GM18499 (cell line): ENCODE results near the gene CDYL.

Experiments used
- ATAC-seq: cut with Tn5 transposase; IDR thresholded peaks from one replicate; pipeline ENCODE4 v1.9.1; 2021; ENCODE audit warnings: moderate number of reproducible peaks; ENCODE audit not compliant: insufficient read depth, unreplicated experiment

CDYL gene

DNA sequence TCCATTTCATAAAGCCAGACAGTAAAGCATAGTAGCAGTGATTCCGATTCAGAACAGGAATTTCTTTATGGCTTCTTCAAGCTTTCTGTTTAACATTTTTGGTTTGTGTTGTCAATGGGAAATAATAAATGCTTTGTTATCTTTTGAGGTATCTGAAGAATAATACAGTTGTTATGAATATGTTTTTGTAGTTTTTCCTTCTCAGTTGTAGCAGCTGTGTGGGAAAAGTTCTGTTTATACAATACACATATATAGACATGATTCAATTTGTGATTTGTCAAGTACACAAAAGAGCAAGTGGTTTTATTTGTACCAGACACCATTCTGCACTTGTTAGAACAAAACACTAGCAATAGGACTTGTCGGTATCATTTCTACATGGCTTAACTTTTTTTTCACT is 96.6 kb downstream of the CDYL start:
- no peak for ATAC-seq

DNA sequence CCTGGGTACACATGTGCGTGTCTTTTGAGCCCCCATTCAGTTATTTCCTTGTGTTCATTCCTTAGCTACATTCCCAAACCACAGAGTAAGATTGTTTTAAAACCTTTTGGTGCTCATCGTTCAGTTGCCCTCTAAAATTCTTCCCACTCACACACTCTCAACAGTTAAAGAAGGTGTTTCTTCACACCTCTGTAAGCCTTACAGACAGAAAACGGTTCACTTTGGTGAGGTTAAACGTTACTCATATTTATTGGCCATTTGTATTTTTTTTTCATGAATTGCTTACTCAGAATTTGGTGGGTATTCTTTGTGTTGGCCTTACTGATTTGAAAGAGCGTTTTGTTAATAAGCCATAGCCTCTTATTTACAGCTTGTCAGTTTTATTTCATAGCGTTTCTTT is 97.7 kb downstream of the CDYL start:
- ATAC-seq, result no peak

- ATAC-seq, result no peak
Observed at GRCh38 chr6:4879741-4880275, 103.6 kb downstream of the CDYL start.

DNA sequence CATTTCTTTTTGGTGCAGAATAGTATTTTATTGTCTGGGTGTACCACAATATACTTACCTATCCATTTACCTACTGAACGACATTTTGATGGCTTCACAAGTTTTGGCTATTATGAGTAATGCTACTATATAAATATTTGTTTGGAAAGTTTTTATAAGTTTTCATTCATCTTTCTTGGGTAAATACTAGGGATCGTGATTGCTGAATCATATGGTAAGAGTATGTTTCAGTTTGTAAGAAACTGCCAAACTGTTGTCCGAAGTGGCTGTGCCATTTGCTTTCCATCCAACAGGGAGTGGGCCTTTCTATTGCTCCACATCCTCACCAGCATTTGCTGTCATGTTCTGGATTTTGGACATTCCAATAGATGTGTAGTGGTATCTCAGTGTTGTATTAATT is 104.2 kb downstream of the CDYL start:
- no peak for ATAC-seq

GRCh38 chr6:4883298-4883697 is 107.1 kb downstream of the CDYL start:
- ATAC-seq, result no peak

GRCh38 chr6:4884646-4885340 is 108.6 kb downstream of the CDYL start:
- ATAC-seq, result no peak

DNA sequence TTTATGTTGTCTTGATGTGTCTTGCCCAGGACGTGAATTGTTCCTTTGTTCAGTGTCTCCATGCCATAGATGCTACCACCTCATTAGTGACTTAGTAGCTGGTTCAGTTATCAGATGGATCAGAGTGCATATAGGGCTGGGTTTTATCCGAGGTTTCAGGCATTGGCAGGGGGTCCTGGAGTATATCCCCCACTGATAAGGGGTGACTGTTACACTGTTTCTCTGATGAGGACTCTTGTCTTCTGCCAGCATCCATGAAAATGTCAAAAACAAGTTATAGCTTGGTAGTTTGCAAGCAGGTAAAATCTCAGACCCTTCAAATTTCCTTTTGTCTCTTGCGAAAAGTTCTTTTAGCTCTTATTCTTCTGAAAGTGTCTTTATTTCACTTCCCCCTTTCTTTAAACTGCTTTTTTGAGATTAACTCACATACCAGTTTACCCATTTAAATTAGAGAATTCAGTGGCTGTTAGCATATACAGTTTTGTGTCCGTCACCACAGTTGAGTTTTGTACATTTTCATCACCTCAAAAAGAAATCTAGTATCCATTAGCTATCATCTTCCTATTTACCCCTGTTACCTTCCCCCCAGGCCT is 109.2 kb downstream of the CDYL start:
- no peak for ATAC-seq

GRCh38 chr6:4888841-4889240 is 112.6 kb downstream of the CDYL start:
- no peak for ATAC-seq

DNA sequence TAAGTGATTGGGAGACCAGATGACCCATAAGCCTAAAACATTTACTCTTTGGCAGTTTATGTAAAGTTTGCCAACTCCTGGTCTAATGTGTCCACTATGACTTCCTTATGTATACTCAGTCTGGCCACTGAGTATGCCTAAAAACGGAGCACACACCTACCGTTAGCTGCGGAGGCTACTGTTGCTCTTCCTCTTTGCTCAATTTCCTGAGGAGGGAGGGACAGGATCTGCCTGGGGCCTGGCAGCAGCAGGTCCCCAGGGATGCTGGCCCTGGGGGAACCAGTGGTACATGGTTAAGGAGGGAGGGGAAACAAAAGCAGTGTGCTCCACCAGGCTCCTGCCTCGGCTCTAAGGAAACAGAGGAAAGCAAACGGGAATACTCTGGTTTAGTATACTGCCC is 113.5 kb downstream of the CDYL start:
- ATAC-seq, result no peak

GRCh38 chr6:4890191-4890590 is 114.0 kb downstream of the CDYL start:
- no peak for ATAC-seq

GRCh38 chr6:4890627-4891026 is 114.4 kb downstream of the CDYL start:
- no peak for ATAC-seq

DNA sequence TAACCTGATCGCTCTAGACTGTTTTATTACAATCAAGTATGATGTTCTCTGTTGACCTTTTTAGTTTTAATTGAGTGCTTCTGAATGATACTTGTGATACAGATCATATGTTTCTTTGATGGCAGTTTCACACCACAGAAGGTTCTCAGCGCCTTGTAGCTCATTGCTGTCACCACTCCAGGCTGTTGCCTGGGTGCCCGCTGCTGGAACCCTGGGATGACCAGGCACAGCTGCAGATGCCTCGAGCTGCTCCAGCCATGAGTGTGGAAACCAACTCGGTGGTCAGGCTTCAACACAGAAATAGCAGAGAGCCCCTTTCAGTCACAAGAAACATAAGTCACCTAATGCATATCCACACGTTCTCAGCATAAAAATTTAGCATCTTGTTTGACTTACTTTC is 114.9 kb downstream of the CDYL start:
- no peak for ATAC-seq

DNA sequence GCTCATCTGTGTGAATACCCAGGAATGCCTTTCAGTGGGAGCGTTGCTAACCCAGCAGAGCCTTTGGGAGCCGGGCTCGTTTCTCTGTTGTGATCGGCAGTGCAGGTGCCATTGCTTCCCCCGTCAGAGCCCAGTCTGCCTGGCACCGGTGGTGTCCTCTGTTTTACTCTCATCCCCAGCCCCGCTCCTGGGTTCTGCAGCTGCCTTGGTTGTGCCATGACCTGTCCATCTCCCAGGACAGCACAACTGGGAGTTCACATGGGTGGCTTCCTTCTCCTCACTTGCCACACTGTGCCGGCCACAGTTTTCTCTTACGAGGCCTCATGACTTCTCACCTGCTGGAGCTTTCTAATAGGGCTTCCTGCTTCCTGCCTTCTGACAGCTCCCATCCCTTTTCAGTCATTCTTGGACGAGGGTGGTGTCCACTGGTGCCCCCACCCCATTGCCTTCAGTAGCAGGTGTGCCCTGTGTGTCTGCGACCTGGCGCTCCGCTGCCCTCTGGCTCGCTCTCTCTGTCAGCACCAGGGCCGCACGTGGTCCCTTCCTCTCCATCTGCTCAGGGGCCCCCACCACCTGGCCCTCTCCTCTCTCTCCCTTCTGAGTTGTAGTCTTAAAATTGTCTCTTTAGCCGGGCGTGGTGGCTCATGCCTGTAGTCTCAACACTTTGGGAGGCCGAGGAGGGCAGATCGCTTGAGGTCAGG is 116.7 kb downstream of the CDYL start:
- no peak for ATAC-seq

- ATAC-seq, result no peak
Observed at GRCh38 chr6:4894049-4894448, 117.8 kb downstream of the CDYL start.

- no peak for ATAC-seq
Observed at GRCh38 chr6:4895971-4896370, 119.8 kb downstream of the CDYL start.

DNA sequence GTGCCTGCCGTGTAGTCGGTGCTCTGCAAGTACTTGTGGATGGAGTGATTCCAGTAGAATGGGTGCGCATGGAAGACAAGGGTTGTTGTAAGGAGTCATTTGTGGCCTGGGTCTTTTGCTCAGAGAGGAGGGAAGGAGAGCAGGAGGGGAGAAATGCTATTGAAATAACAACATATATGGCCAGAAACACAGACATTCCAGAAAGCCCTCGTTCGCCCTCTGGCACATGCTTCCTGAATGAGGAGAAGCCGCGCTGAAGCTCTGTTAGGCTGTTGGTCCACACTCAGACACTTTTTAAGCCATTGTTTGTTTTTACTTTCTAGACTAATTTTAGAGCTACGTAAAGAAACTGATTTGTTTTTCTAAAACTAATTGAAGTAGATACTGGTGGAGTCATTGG is 120.2 kb downstream of the CDYL start:
- ATAC-seq, result no peak

GRCh38 chr6:4899249-4900034 is 123.2 kb downstream of the CDYL start:
- ATAC-seq, result no peak

DNA sequence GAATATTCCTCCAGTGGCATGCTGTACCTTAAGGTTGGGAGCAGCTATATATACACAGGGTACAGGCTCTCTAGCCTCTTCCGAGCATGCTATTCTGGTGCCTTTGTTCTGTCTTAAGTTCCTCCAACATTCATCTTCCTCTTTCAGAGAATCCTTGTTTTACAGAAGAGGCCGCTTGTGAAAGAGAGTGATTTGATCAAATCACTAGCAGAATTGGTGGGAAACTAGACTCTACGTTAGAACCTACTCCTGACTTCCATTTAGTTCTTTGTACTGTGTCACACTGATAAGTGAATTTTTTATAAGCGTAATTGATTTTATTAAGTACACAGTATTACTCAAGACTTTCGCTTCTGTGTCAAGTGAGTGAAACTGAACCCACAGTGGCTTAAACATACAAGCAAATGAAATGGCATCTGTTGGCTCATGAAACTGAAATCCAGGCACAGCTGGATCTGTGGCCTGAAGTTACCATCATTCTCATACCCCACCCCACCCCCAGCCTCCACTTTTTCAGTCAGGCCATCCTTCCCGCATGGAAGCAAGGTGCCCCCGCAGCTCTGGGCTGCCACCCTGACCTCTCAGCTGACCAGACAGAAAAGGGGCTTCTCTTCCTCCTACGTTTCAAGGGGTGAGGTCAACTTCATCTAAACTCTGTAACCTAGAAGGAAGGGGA is 125.3 kb downstream of the CDYL start:
- ATAC-seq, result no peak

DNA sequence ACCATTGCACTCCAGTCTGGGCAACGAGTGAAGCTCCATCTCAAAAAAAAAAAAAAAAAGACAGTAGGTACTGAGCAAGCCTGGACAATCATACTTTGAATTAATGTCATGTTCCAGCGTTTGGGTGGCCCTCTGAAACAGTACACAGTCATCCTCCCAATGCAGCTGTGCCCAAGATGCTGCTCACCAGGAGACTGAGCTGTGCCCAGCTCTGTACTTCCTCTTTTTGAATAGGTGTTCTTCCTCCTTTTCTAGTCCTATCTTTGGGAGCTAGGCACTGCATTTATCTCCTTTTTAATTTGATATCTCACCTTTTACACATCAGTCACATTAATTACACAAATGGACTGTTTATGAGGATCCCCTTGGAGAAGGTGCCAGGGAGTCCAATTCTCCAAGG is 126.2 kb downstream of the CDYL start:
- no peak for ATAC-seq

DNA sequence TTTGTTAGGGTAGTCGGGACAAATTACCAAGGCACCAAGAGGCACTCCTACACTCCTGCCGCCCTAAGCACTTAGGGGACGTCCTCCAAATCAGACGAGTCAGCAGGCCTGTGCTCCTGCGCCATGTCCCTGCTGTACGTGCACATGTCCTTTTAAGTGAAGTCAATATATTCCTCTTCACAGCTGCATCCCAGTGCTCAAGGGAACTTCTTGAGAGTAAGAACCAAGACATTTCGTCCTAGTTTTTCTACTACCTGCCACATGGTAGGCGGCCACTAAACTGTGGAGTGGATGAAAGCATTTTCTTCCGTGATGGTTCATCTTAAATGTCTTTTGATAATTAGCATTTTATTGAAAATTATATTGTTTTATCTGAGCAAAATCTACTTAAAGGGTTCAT is 126.9 kb downstream of the CDYL start:
- no peak for ATAC-seq
